Stimulated activated CD4-positive, alpha-beta T cell treated with anti-CD3 and anti-CD28 coated beads, Interleukin-1b, Interleukin-23, amount 100 ng/mL, for 1 hour (primary cell): ENCODE data around the gene MPPED2.

ENCODE experiments used
- DNase-seq, 2 donors: peaks; one replicate each; pipeline ENCODE4 v3.0.0-alpha.2; 2020; ENCODE audit warnings: low read depth in 2 of 2

Gene MPPED2

GRCh38 chr11:30527566-30527965 is 58.6 kb downstream of the MPPED2 start:
- no peak for DNase-seq

DNA sequence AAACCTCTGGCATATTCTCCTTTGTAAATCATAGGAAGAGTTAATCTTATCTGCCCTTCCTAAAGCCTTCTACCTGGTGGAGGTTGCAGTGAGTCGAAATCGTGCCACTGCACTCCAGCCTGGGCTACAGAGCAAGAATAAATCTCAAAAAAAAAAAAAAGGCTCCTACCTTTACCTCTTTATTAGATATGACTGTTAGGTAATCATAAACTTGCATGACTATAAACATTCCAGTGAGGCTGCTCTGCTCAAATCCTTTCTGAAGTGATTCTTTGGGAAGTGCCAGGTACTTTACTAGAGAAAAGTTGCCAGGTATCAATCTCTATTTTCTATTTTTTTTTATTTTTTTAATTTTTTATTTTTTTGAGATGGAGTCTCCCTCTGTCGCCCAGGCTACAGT is 59.6 kb downstream of the MPPED2 start:
- no peak for DNase-seq

GRCh38 chr11:30522536-30523243 is 63.5 kb downstream of the MPPED2 start:
- no peak for DNase-seq

DNA sequence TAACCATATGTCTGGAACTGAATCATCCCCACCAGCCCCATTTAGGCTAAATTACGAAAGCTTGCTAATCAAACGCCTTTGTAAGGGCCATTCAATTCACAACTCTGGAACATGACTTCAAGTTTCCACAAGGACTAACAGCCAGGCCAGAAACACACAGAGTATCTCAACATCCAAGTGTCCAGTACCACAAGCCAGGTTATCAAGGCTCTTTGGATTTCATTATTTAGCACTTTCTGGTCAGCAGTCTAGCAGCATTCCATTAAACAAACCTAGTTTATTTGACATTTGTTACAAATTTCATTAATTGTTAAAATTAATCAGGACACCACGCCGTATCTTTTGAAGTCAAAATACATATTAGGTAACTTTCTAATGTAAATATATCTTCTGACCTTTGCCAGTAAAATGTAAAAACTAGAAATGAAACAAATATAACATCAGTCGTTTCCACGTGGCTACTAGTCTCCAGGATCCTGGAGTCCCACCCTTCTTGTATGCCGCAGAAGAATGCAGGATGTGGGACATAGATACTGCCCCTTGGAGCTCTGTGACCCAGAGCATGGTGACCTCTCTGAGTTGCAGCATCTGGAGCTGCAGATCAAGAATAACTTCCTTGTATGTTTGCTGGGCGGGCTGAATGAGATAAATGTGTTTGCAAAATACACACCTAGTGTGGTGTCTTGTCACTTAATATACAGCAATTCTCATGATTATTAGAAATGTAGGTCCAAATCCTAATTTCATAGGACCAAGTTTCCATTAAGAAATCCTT is 64.7 kb downstream of the MPPED2 start:
- DNase-seq: no peak

- DNase-seq: no peak
Observed at GRCh38 chr11:30513087-30513486, 73.1 kb downstream of the MPPED2 start.

DNA sequence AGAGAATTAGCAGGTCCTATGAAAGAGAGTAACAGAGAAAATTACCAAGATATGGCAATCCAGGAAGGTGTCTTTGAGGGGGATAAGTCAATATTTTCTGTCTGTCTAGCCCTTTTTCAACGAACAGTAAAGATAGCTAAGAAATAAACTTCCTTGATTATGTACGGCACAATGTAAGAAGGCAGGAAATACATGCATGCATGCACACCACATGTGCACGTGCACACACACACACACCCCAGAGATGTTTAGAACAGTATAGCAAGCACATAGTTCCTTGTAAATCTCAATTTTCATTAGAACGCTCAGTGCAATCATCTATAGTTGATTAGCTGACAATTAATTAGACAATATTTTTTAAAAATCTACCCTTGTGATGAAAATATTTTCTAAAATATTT is 74.7 kb downstream of the MPPED2 start:
- DNase-seq: no peak

DNA sequence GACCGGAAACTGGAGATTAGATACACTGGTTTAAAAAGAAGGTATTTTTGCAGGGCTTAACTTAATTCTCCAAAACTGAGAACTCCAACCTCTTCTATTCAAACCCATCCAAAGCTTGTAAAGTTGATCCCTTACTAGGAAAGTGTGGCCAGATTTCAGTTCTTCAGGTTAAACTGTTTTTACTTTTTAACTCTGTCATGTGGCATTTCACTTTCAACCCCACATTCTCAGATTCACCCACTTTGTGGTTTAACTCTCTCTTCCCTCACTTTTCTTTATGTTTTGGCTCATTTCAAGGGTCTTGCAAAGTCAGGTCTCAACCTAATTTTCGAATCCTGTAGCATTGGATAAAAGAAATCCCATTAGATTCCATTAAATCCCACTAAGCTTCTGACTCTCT is 75.4 kb downstream of the MPPED2 start:
- DNase-seq: no peak

GRCh38 chr11:30509364-30509763 is 76.8 kb downstream of the MPPED2 start:
- no peak for DNase-seq

DNA sequence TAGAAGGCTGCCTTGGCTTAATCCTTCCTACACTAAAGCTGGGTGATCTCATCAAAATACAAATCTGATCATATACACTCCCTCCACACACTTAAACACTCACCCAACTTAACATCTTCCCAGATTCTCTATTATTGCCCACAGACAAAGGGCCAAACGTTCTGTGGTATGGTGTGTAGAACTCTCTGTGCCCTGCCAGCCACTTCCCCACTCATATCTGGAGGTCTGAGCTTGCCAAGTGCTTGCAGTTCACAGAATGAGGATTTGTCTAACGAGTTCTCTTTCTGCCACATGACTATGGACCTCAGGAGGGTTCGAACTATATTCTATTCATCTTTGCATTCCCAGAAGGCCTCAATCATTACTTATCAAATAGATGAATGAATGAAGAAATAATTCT is 77.6 kb downstream of the MPPED2 start:
- no peak for DNase-seq

GRCh38 chr11:30505603-30506002 is 80.5 kb downstream of the MPPED2 start:
- DNase-seq: no peak

DNA sequence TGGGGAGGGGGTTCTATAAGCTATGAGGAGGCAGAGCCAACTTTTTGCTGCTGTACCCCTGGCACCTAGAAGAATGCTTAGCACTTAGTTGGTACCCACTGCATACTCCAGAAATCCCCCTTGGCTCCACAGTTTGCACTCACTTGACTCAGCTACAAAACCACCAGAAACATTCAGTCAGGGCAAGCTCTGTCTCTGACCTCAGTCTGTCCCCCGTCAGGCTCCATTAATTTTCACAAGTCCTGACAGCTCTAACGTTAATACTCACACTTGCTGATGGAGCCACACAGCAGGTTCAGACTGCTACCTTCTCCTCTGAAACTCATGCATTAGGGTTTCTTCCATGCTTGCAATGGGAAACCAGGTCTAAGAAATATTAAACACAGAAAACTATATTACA is 81.7 kb downstream of the MPPED2 start:
- DNase-seq: no peak

GRCh38 chr11:30503156-30503555 is 83.0 kb downstream of the MPPED2 start:
- no peak for DNase-seq

- DNase-seq: no peak
Observed at GRCh38 chr11:30502305-30502704, 83.8 kb downstream of the MPPED2 start.

DNA sequence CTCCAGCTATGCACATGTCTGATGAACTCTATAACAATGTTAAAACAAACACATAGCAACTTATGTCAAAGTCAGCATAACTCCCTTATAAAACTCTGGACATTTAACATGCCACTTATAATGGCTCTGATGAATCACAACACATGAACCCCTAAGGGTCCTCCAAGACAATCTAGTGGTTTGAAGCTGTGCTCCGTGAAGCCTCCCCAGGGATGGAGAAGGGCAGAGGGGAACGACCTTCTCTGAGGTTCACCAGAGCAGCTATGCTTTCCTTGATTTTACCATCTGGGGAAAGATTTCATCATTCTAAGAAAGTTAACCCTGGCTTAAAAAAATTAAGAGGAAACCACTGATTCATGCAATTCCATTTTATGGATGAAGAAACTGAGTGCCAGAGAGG is 84.4 kb downstream of the MPPED2 start:
- DNase-seq: no peak

- DNase-seq: no peak
Observed at GRCh38 chr11:30499940-30500339, 86.2 kb downstream of the MPPED2 start.

DNA sequence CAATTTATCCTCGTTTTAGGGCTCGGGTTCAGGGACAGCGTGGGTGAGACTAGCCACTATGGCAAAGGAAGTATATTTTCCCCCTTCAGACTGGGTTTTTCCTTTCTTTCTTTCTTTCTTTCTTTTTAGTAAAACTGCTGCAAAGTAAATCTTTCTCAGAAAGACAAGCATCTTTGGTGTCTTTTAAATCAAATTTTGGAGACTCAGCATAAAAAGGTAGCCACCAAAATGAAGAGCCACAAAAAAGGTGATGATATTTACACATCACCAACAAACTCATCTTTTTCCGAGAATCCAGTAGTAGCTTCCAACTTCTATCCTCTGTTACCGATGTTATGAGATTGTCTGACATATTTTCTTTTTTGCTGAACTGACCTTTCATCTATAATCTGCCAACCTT is 88.6 kb downstream of the MPPED2 start:
- no peak for DNase-seq

- DNase-seq: no peak
Observed at GRCh38 chr11:30496935-30497334, 89.2 kb downstream of the MPPED2 start.

- DNase-seq: no peak
Observed at GRCh38 chr11:30495437-30495836, 90.7 kb downstream of the MPPED2 start.

DNA sequence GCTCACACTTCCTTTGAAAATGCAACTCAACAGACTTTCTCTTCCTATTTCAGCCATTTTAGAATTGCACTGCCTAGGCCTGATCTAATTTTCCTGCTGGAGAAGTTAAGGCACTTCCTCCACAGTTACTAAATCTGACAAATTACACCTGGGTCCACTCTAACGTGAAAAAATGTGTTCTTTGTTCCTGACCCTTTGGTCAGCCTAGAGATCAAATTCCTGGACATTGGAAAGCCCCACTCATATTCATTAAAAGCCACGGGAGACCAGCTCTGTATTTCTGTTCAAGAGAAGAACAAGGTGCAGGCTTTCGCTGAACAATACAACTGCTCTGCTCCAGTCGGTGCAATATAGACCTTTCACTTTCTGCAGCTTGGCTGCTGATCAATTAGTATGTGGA is 96.6 kb downstream of the MPPED2 start:
- no peak for DNase-seq

DNA sequence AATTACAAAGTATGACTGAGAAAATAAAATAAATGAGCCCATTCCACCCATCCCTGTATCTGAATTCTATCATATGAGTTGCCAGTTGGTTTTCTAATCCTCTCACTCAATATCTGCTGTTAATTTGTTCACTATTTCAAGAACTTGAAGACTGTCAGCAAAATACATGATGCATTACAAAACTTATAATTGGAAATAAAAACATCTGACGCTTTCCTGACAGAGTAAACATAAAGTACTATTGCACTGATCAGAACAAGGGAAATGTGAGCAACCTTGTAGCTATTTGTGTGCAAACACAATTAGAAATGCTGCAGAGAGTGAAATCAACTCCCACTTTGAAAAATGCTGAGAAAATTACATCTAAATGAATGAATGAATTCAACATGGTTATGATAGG is 97.1 kb downstream of the MPPED2 start:
- DNase-seq: no peak

- no peak for DNase-seq
Observed at GRCh38 chr11:30488304-30488998, 97.7 kb downstream of the MPPED2 start.

- no peak for DNase-seq
Observed at GRCh38 chr11:30487200-30487898, 98.8 kb downstream of the MPPED2 start.
